ENCODE data around the gene BTN1A1. TPM values are rescaled to one million over a fixed set of nuclear protein-coding genes. Genes with fewer than 3 reads are reported as not detected.
"Not testable (repeated sequence)": the region's sequence is repeated elsewhere in the genome, so short reads cannot be mapped to it uniquely, and the experiment has no call there.

Gene BTN1A1
- polyA plus RNA-seq, 2 of the 4 experiments (the other 2 are of a cell fraction), result not detected

DNA sequence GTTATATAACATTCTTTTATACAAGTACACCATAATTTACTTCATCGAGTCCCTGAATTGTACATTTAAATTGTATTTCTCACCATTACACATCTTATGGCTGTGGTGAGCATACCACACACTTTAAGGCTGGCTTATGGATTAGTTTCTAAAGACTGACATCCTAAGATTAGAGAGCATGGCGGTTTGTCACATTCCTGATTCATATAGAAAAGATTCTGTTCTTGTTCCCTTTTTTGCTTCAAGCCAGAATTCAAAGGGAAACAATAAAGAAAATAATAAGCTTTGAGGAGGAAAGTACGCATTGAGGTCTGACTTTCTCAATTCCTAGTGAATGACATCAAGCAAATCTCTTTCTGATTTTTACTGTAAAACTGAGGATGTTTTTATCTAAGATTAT, 2.5 kb downstream of the BTN1A1 start (continued):
- TF ChIP-seq, protein P1, sequence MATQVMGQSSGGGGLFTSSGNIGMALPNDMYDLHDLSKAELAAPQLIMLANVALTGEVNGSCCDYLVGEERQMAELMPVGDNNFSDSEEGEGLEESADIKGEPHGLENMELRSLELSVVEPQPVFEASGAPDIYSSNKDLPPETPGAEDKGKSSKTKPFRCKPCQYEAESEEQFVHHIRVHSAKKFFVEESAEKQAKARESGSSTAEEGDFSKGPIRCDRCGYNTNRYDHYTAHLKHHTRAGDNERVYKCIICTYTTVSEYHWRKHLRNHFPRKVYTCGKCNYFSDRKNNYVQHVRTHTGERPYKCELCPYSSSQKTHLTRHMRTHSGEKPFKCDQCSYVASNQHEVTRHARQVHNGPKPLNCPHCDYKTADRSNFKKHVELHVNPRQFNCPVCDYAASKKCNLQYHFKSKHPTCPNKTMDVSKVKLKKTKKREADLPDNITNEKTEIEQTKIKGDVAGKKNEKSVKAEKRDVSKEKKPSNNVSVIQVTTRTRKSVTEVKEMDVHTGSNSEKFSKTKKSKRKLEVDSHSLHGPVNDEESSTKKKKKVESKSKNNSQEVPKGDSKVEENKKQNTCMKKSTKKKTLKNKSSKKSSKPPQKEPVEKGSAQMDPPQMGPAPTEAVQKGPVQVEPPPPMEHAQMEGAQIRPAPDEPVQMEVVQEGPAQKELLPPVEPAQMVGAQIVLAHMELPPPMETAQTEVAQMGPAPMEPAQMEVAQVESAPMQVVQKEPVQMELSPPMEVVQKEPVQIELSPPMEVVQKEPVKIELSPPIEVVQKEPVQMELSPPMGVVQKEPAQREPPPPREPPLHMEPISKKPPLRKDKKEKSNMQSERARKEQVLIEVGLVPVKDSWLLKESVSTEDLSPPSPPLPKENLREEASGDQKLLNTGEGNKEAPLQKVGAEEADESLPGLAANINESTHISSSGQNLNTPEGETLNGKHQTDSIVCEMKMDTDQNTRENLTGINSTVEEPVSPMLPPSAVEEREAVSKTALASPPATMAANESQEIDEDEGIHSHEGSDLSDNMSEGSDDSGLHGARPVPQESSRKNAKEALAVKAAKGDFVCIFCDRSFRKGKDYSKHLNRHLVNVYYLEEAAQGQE (IDR thresholded peaks at IDR 0.05), result no peak
- TF ChIP-seq, protein P2, sequence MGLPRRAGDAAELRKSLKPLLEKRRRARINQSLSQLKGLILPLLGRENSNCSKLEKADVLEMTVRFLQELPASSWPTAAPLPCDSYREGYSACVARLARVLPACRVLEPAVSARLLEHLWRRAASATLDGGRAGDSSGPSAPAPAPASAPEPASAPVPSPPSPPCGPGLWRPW (IDR thresholded peaks at IDR 0.05), result no peak
- TF ChIP-seq ZFP36 (IDR thresholded peaks at IDR 0.05; ENCODE audit: borderline replicate concordance, partially characterized antibody), result no peak

- ATAC-seq (no peak), FAIRE-seq (no peak), DNase-seq (ENCODE audit: low read depth in 1 of 2, low spot score in 1 of 2) (no peak)
- ChIA-PET POLR2A (no interaction called here), CTCF (no interaction called here)
- Histone ChIP-seq H3K4me1 (no peaks in the 10 kb centered on the region), H3K9me3 (no peaks in the 10 kb centered on the region), H3K27ac (no peak overlapping the region), H3K4me3 (no peak overlapping the region), H3K4me2 (no peak overlapping the region)
- 56% methylated on average over 3 of the region's 3 CpGs for WGBS (ENCODE audit: missing lambda C conversion rate)
- no peak for TF ChIP-seq CHD2 (IDR thresholded peaks at IDR 0.05; ENCODE audit: low read length, partially characterized antibody)
Observed at GRCh38 chr6:26507658-26508057, 7.6 kb downstream of the BTN1A1 start.

- H3K4me2 ChIP-seq; H3K27ac ChIP-seq; H3K4me1 ChIP-seq; H3K9me3 ChIP-seq; H3K4me3 ChIP-seq; FAIRE-seq; CTCF ChIA-PET; DNase-seq (ENCODE audit: low read depth in 1 of 2, low spot score in 1 of 2); POLR2A ChIA-PET; ATAC-seq: not testable (repeated sequence)
- 65% methylated on average over 8 of the region's 8 CpGs for WGBS (ENCODE audit: missing lambda C conversion rate)
Observed at GRCh38 chr6:26511033-26511432, 10.9 kb downstream of the BTN1A1 start.

GRCh38 chr6:26514984-26515383, 14.9 kb downstream of the BTN1A1 start:
- no peak for TF ChIP-seq NR3C1 (IDR thresholded peaks at IDR 0.05)
- no peak for TF ChIP-seq CEBPB (IDR thresholded peaks at IDR 0.05)
- no peak for TF ChIP-seq BHLHE40 (IDR thresholded peaks at IDR 0.05; ENCODE audit: low read depth, low read length)
- no peak for TF ChIP-seq MAX (IDR thresholded peaks at IDR 0.05)
- no peak for TF ChIP-seq KDM5A (IDR thresholded peaks at IDR 0.05)
- TF ChIP-seq FOXS1 (CRISPR knock-in tag; IDR thresholded peaks at IDR 0.05), result no peak
- no peak for TF ChIP-seq ZC3H11A (IDR thresholded peaks at IDR 0.05)
- Histone ChIP-seq H3K4me1 (peaks cover 17% of the 10 kb centered on the region; the same call in 1 of the 3 replicates), H3K4me2 (peak overlapping the region; percentile 19; the same call in 2 of the 3 replicates), H3K4me3 (no peak overlapping the region), H3K27ac (no peak overlapping the region), H3K9me3 (no peaks in the 10 kb centered on the region)
- FAIRE-seq (no peak), ATAC-seq (peak in 1 of 2 experiments; percentile 51; a peak in 3 of 6 replicates), DNase-seq (ENCODE audit: low read depth in 1 of 2, low spot score in 1 of 2) (no peak)
- CTCF ChIA-PET, result interaction anchor here (1.5 kb wide), 1 partner anchor 173 kb away, joined by 4 read pairs; no protein-coding TSS in a partner anchor
- POLR2A ChIA-PET, result no interaction called here
- 31% methylated on average over 2 of the region's 2 CpGs for WGBS (ENCODE audit: missing lambda C conversion rate)

DNA sequence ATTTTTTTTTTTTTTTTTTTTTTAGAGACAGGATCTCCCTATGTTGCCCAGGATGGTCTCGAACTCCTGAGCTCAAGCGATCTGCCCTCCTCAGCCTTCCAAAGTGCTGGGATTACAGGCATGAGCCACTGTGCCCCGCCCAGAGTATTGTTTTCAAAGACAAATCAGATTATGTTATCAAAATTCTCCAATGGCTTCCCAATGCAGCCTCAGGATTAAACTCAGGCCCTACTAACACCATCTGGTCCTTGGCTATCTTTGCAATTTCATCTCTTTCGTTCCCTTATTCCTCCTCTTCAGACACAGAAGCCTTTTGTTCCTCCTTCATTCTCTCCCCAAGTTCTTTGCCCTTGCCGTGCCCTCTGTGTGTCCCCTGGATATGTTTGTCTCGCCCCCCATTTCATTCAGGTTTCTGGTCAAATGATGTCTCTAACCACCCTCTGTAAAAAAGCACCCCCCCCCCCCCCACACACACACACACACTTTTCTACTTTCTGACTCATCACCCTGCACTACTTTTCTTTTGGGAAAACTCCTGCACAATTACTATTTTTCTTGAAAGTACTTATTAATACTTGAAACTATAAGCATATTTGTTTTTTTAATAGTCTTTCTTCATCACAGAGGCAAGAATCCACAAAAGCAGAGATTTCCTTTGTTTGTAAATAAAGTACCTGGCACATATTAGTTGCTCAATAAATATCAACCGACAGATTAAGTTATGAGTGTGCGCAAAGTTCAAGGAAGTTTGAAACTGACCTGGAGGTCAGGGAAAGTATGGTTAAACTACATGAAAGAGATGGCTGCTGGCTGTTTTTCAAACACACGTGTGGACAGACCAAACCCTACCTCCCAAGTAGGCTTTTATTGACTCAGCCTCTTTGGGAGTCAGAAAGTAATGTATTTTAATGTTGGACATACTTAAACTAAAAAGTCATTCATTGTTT, 16.7 kb downstream of the BTN1A1 start:
- FAIRE-seq, result no peak
- no peak overlapping the region for H3K4me3 ChIP-seq
- H3K4me1 ChIP-seq, result peaks cover 22% of the 10 kb centered on the region; the same call in 1 of the 3 replicates
- 80% methylated on average over 9 of the region's 9 CpGs for WGBS (ENCODE audit: missing lambda C conversion rate)
- ChIA-PET POLR2A (no interaction called here), CTCF (interaction anchor here (1.5 kb wide), 1 partner anchor 175 kb away, joined by 4 read pairs; no protein-coding TSS in a partner anchor)
- DNase-seq (ENCODE audit: low read depth in 1 of 2, low spot score in 1 of 2), result no peak
- H3K4me2 ChIP-seq, result no peak overlapping the region
- no peak overlapping the region for H3K27ac ChIP-seq
- ATAC-seq, result no peak
- no peaks in the 10 kb centered on the region for H3K9me3 ChIP-seq
- TF ChIP-seq NFE2L2 (conservative IDR thresholded peaks at IDR 0.05; ENCODE audit: low read length), result no peak
- TF ChIP-seq KDM1A (IDR thresholded peaks at IDR 0.05; ENCODE audit: low read depth), result no peak
- no peak for TF ChIP-seq ZC3H11A (IDR thresholded peaks at IDR 0.05)
- no peak for TF ChIP-seq GATA3 (IDR thresholded peaks at IDR 0.05; ENCODE audit: borderline replicate concordance)
- TF ChIP-seq RCOR1 (IDR thresholded peaks at IDR 0.05; ENCODE audit: low read depth, low read length), result no peak
- TF ChIP-seq, protein P1 (IDR thresholded peaks at IDR 0.05), result no peak
- no peak for TF ChIP-seq RFX5 (IDR thresholded peaks at IDR 0.05)
- no peak for TF ChIP-seq POLR2A (IDR thresholded peaks at IDR 0.05; ENCODE audit: low read length)
- TF ChIP-seq JUN (IDR thresholded peaks at IDR 0.05), result no peak
- no peak for TF ChIP-seq HOXB5 (CRISPR knock-in tag; IDR thresholded peaks at IDR 0.05)
